GM12892 (cell line): ENCODE results near the gene TMEM82. TPM values are rescaled to one million over a fixed set of nuclear protein-coding genes. Genes with fewer than 3 reads are reported as not detected.
"Not testable (repeated sequence)": the region's sequence is repeated elsewhere in the genome, so short reads cannot be mapped to it uniquely, and the experiment has no call there.

Source experiments
- DNase-seq: peaks from one replicate; pipeline ENCODE4 v3.0.0; 2011; ENCODE audit not compliant: insufficient read length
- FAIRE-seq: peaks from 2 replicates; lab custom pipeline; 2011; peaks lifted over from hg19 to GRCh38; lab: Jason Lieb, UNC
- POLR2A ChIP-seq: IDR thresholded peaks from 2 replicates; pipeline ENCODE4 v1.6.1; 2011; ENCODE audit warnings: low read depth, low read length, control low read depth
- POLR2AphosphoS5 ChIP-seq: IDR thresholded peaks from 2 replicates; pipeline ENCODE4 v1.6.1; 2011; ENCODE audit warnings: low read depth, low read length, control low read depth
- TAF1 ChIP-seq: IDR thresholded peaks from 2 replicates; pipeline ENCODE4 v1.6.1; 2011; ENCODE audit warnings: low read depth, mild to moderate bottlenecking, control low read depth, low read length, borderline replicate concordance
- polyA plus RNA-seq: library from polyadenylated mRNA; unstranded; fragments of >200 nt; gene quantifications from one replicate; pipeline ENCODE4 v1.2.1, GENCODE V29; 2012; ENCODE audit warnings: missing spikeins, inconsistent platforms; ENCODE audit not compliant: missing spikeins

TMEM82 gene
- polyA plus RNA-seq: not detected

- TF ChIP-seq POLR2AphosphoS5 (no peak), POLR2A (no peak), TAF1 (no peak)
- DNase-seq: no peak
- no peak for FAIRE-seq
Observed at GRCh38 chr1:15742339-15742801, at the start of gene TMEM82. Gene TMEM82, plus strand, starts transcription at chr1:15742499. Its CDS starts 61 bp downstream, at chr1:15742560.

- no peak for DNase-seq
- no peak for FAIRE-seq
- no peak for TF ChIP-seq POLR2AphosphoS5
- TF ChIP-seq TAF1: no peak
Observed at GRCh38 chr1:15693371-15693770, 48.9 kb upstream of the TMEM82 start.

GRCh38 chr1:15696956-15697521 lies 45.3 kb upstream of the TMEM82 start:
- peak; percentile 75 for DNase-seq
- FAIRE-seq: peak; percentile 82
- TF ChIP-seq TAF1: 0 out of 2 replicates have a peak, but pooled peaks have one; percentile 35
- TF ChIP-seq POLR2A: peak; percentile 77
- peak; percentile 77 for TF ChIP-seq POLR2AphosphoS5

GRCh38 chr1:15698201-15698600 lies 44.1 kb upstream of the TMEM82 start:
- no peak for FAIRE-seq
- no peak for DNase-seq
- TF ChIP-seq POLR2A (no peak), POLR2AphosphoS5 (no peak), TAF1 (no peak)

GRCh38 chr1:15699321-15699720 lies 43.0 kb upstream of the TMEM82 start:
- not testable (repeated sequence) for DNase-seq, FAIRE-seq

- TF ChIP-seq POLR2A (no peak), TAF1 (no peak), POLR2AphosphoS5 (no peak)
- DNase-seq (no peak), FAIRE-seq (no peak)
Observed at GRCh38 chr1:15700508-15700907, 41.8 kb upstream of the TMEM82 start.

- no peak for TF ChIP-seq POLR2A
- no peak for TF ChIP-seq TAF1
- TF ChIP-seq POLR2AphosphoS5: no peak
- FAIRE-seq (no peak), DNase-seq (no peak)
Observed at GRCh38 chr1:15701784-15702183, 40.5 kb upstream of the TMEM82 start.

GRCh38 chr1:15702722-15703550 lies 39.4 kb upstream of the TMEM82 start:
- no peak for TF ChIP-seq POLR2AphosphoS5
- no peak for TF ChIP-seq POLR2A
- TF ChIP-seq TAF1: no peak
- FAIRE-seq: no peak

GRCh38 chr1:15703562-15703961 lies 38.7 kb upstream of the TMEM82 start:
- FAIRE-seq (no peak), DNase-seq (no peak)
- TF ChIP-seq POLR2A: no peak
- no peak for TF ChIP-seq POLR2AphosphoS5
- TF ChIP-seq TAF1: no peak

More at GRCh38 chr1:15702722-15703550, 39.4 kb upstream of the TMEM82 start:
- no peak for DNase-seq

GRCh38 chr1:15704526-15705183 lies 37.6 kb upstream of the TMEM82 start:
- DNase-seq (no peak), FAIRE-seq (no peak)
- no peak for TF ChIP-seq TAF1
- no peak for TF ChIP-seq POLR2AphosphoS5
- TF ChIP-seq POLR2A: no peak

GRCh38 chr1:15705184-15705566 lies 37.1 kb upstream of the TMEM82 start:
- no peak for DNase-seq
- no peak for FAIRE-seq
- TF ChIP-seq POLR2AphosphoS5: no peak
- no peak for TF ChIP-seq POLR2A
- no peak for TF ChIP-seq TAF1

- DNase-seq (no peak), FAIRE-seq (no peak)
- no peak for TF ChIP-seq POLR2AphosphoS5
- TF ChIP-seq POLR2A: no peak
- TF ChIP-seq TAF1: no peak
Observed at GRCh38 chr1:15706751-15707150, 35.5 kb upstream of the TMEM82 start.
